ENCODE data around the gene LYST.
"Not testable (repeated sequence)": the region's sequence is repeated elsewhere in the genome, so short reads cannot be mapped to it uniquely, and the experiment has no call there.

The LYST gene

GRCh38 chr1:235651170-235651806 is 215.4 kb downstream of the LYST start:
- no peak for TF ChIP-seq CTCF (IDR thresholded peaks at IDR 0.05; ENCODE audit: low read depth, low read length)

GRCh38 chr1:235650341-235651169 is 216.2 kb downstream of the LYST start:
- H3K4me3 ChIP-seq (replicated peaks in 1 of 2; ENCODE audit: low read depth in 2 of 2, low read length in 2 of 2): peak overlapping the region; percentile 33 to 43
- DNase-seq (ENCODE audit: low read depth in 2 of 2): no peak
- no peak for TF ChIP-seq CTCF (IDR thresholded peaks at IDR 0.05; ENCODE audit: low read depth, low read length)

More at GRCh38 chr1:235651170-235651806, 215.4 kb downstream of the LYST start:
- no peak for DNase-seq (ENCODE audit: low read depth in 2 of 2)
- no peak overlapping the region for H3K4me3 ChIP-seq (replicated peaks in 1 of 2; ENCODE audit: low read depth in 2 of 2, low read length in 2 of 2)

- H3K4me3 ChIP-seq (replicated peaks in 1 of 2; ENCODE audit: low read depth in 2 of 2, low read length in 2 of 2): peak within 1 kb of the TSS; percentile 35 to 43
- no peak for TF ChIP-seq CTCF (IDR thresholded peaks at IDR 0.05; ENCODE audit: low read depth, low read length)
- no peak for DNase-seq (ENCODE audit: low read depth in 2 of 2)
Measured at GRCh38 chr1:235649368-235650163, 217.1 kb downstream of the LYST start, which contains the start of gene GNG4. TSS of gene GNG4 (minus strand) at chr1:235649784. CDS start at chr1:235583838, 65,946 bp downstream.

GRCh38 chr1:235648954-235649367 is 217.7 kb downstream of the LYST start:
- H3K4me3 ChIP-seq (replicated peaks in 1 of 2; ENCODE audit: low read depth in 2 of 2, low read length in 2 of 2): peak overlapping the region in 1 of 2 donors; percentile 33
- TF ChIP-seq CTCF (IDR thresholded peaks at IDR 0.05; ENCODE audit: low read depth, low read length): no peak
- peak; percentile 60 for DNase-seq (ENCODE audit: low read depth in 2 of 2)

GRCh38 chr1:235648407-235648907 is 218.2 kb downstream of the LYST start:
- no peak for DNase-seq (ENCODE audit: low read depth in 2 of 2)
- H3K4me3 ChIP-seq (replicated peaks in 1 of 2; ENCODE audit: low read depth in 2 of 2, low read length in 2 of 2): peak overlapping the region; percentile 3 to 33
- TF ChIP-seq CTCF (IDR thresholded peaks at IDR 0.05; ENCODE audit: low read depth, low read length): no peak

GRCh38 chr1:235647537-235647936 is 219.2 kb downstream of the LYST start:
- not testable (repeated sequence) for DNase-seq (ENCODE audit: low read depth in 2 of 2); H3K4me3 ChIP-seq (replicated peaks in 1 of 2; ENCODE audit: low read depth in 2 of 2, low read length in 2 of 2)
